Measurements from ENCODE around the gene RIF1. TPM values are rescaled to one million over a fixed set of nuclear protein-coding genes. Genes with fewer than 3 reads are reported as not detected.

The RIF1 gene
- total and polyA plus RNA-seq, 9 of the 15 experiments (the other 6 are each of a cell fraction or from before 2014, with no cell fraction given): 11.0 to 109 (median 44.2) TPM

- Histone ChIP-seq H2AFZ (ENCODE audit: low read depth, low read length) (no peak overlapping the region), H3K9me3 (replicated peaks; ENCODE audit: control insufficient read depth, insufficient read depth, low read depth, low read length) (no peaks in the 10 kb centered on the region), H3K4me2 (ENCODE audit: insufficient read depth, low read length) (no peak overlapping the region), H3K27me3 (ENCODE audit: control insufficient read depth in 2 of 2, insufficient read depth in 2 of 2, low read length in 2 of 2) (no peaks in the 10 kb centered on the region), H3K36me3 (ENCODE audit: control insufficient read depth, insufficient read depth, low read length) (peaks cover 41% of the 10 kb centered on the region), H3K27ac (ENCODE audit: extremely low read depth, low read depth, low read length) (no peak overlapping the region), H3K9me1 (ENCODE audit: control insufficient read depth, insufficient read depth, low read length) (no peaks in the 10 kb centered on the region), H3K4me3 (no peak overlapping the region), H3K9ac (ENCODE audit: insufficient read depth in 1 of 2, low read depth in 2 of 2, low read length in 2 of 2) (no peak overlapping the region), H3K79me2 (ENCODE audit: control insufficient read depth, insufficient read depth, low read length) (no peaks in the 10 kb centered on the region), H3K4me1 (replicated peaks in 1 of 2; ENCODE audit: control insufficient read depth in 2 of 2, insufficient read depth in 2 of 2, low read length in 2 of 2) (no peaks in the 10 kb centered on the region), H4K20me1 (replicated peaks; ENCODE audit: control insufficient read depth, insufficient read depth, low read length) (no peaks in the 10 kb centered on the region)
- FAIRE-seq (no peak), DNase-seq (ENCODE audit: extremely low read depth in 1 of 4, low spot score in 3 of 4) (no peak), ATAC-seq (no peak)
- POLR2A ChIA-PET: interaction anchor here (1.1 kb wide), 1 partner anchor 10 kb away, joined by 3 read pairs; no protein-coding TSS in a partner anchor
- intact Hi-C loops (cut with micrococcal nuclease): no loop called here
- CTCF ChIA-PET (ENCODE audit: low intra/inter-chr PET ratio): interaction anchor here (0.7 kb wide), 1 partner anchor 535 kb away, joined by 3 read pairs; no protein-coding TSS in a partner anchor
- BruUV-seq (replicated peaks): no TSS peak
- in situ Hi-C loops (cut with MboI): no loop called here
- TF ChIP-seq NRF1 (conservative IDR thresholded peaks at IDR 0.05 in 1 of 2, IDR thresholded peaks at IDR 0.05 in 1 of 2): no peak
- no peak for TF ChIP-seq ZNF778 (CRISPR knock-in tag; IDR thresholded peaks at IDR 0.05)
- TF ChIP-seq NKRF (IDR thresholded peaks at IDR 0.05; ENCODE audit: borderline replicate concordance): no peak
- no peak for TF ChIP-seq MEIS2 (IDR thresholded peaks at IDR 0.05; ENCODE audit: partially characterized antibody)
- TF ChIP-seq IRF1 (CRISPR knock-in tag; IDR thresholded peaks at IDR 0.05; ENCODE audit: borderline replicate concordance): no peak
- no peak for TF ChIP-seq NELFE (IDR thresholded peaks at IDR 0.05; ENCODE audit: insufficient read depth, insufficient read length)
- 95% methylated on average over 9 of the region's 9 CpGs for WGBS (ENCODE audit: insufficient coverage, low coverage, missing lambda C conversion rate)
Measured at GRCh38 chr2:151490276-151490675, 80.6 kb downstream of the RIF1 start.

Data from K562 (cell line).